Fibroblast of villous mesenchyme (primary cell): ENCODE data around the gene DSG2. TPM values are rescaled to one million over a fixed set of nuclear protein-coding genes. Genes with fewer than 3 reads are reported as not detected.
A peak's percentile ranks its signal among the peaks of the same experiment; 100 is the strongest.

Experiments used
- DNase-seq: peaks from one replicate; pipeline ENCODE4 v3.0.0-alpha.2; 2010; ENCODE audit warnings: low read depth
- H3K4me3 ChIP-seq: 2 replicates; pipeline ENCODE4 v1.5.1; 2011; ENCODE audit warnings: low read depth, mild to moderate bottlenecking, low read length
- CTCF ChIP-seq: IDR thresholded peaks from 2 replicates; pipeline ENCODE4 v1.5.1; 2012; ENCODE audit warnings: low read depth, mild to moderate bottlenecking, low read length; ENCODE audit not compliant: insufficient read depth
- total RNA-seq: library from RNA; depleted of rRNA; stranded (reverse); fragments of >200 nt; gene quantifications from 2 replicates; pipeline ENCODE4 v1.2.3, GENCODE V29; 2012

Gene DSG2
- total RNA-seq, 1 donor: 2.6 TPM

GRCh38 chr18:31553800-31554199 is 55.8 kb downstream of the DSG2 start:
- TF ChIP-seq CTCF: peak; percentile 22
- no peak overlapping the region for H3K4me3 ChIP-seq
- DNase-seq: no peak

DNA sequence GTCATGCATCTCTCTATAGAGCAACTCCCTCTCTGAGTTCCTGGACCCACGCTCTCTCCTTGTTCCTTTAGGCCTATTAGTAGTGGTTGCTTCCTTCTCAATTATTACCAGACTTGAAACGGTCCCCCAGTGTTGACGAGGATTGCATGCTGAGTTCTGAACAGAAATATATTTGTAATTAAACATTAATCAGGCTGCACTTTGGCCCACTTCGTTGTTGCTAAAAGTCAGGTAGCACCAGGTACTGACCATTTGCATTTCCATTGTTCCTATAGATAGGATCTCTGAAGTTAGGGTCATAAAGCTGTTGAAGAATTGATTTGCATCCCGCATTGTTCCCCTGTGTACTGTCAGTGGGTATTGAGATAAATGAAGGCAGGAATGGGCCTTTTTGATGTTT is 56.8 kb downstream of the DSG2 start:
- TF ChIP-seq CTCF: no peak

GRCh38 chr18:31555971-31556747 is 58.2 kb downstream of the DSG2 start:
- peak; percentile 83 for DNase-seq
- TF ChIP-seq CTCF: peak; percentile 76
- H3K4me3 ChIP-seq: no peak overlapping the region

More for the DNA sequence above, 56.8 kb downstream of the DSG2 start:
- H3K4me3 ChIP-seq: no peak overlapping the region
- no peak for DNase-seq

DNA sequence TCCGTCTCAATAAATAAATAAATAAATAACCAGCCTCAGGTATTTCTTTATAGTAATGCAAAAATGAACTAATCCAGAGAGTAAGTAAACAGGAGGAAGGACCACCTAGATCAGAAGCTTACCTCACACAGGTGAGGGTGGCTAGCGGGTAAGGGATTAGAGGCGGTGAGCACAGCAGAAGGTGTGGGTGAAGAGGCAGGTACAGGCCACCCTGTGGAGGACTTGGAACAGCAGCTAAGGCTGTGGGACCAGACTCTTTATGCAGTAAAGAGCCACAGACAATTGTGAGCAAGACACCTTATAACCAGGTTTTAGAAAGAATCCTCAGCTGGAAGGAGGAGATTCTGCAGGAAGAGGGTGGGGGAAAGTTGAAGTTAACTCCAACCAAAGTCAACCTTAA is 59.5 kb downstream of the DSG2 start:
- no peak for DNase-seq
- no peak overlapping the region for H3K4me3 ChIP-seq

GRCh38 chr18:31558567-31558966 is 60.6 kb downstream of the DSG2 start:
- DNase-seq: peak; percentile 12
- no peak for TF ChIP-seq CTCF
- no peak overlapping the region for H3K4me3 ChIP-seq

More for the DNA sequence above, 59.5 kb downstream of the DSG2 start:
- TF ChIP-seq CTCF: no peak

- no peak for DNase-seq
- no peak overlapping the region for H3K4me3 ChIP-seq
- TF ChIP-seq CTCF: no peak
Observed at GRCh38 chr18:31562726-31563125, 64.7 kb downstream of the DSG2 start.

- no peak overlapping the region for H3K4me3 ChIP-seq
- TF ChIP-seq CTCF: no peak
- DNase-seq: no peak
Observed at GRCh38 chr18:31563778-31564177, 65.8 kb downstream of the DSG2 start.
